GF-D8 (cell line): Measurements from ENCODE around the gene PIWIL4.
"Not testable (repeated sequence)": the region's sequence is repeated elsewhere in the genome, so short reads cannot be mapped to it uniquely, and the experiment has no call there.

Experiments used
- DNase-seq: peaks from one replicate; lab custom pipeline; 2025; lab: John Stamatoyannopoulos, UW

The PIWIL4 gene

DNA sequence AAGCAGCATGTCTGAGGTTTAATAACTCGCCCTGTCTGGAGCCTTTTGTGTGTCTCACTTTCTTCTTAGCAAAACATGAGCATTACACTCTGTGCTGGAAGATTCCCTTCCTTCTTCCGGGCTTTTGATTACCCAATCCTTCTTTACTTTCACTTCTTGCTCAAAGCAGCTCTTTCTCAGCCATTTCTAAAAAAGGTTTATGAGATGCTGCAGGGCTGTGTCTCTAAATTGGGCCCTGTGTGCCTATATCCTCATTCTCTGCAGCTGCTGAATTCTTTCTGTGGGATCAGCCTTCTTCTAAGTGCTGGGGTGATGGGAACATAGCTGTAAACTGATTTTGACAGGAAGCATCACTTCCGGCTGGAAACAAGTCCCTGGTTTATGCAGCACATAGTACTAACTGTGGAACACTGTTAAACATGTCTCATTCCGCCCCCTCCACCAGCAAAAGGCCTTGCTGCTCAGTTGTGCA lies 71.8 kb downstream of the PIWIL4 start:
- DNase-seq, result no peak

DNA sequence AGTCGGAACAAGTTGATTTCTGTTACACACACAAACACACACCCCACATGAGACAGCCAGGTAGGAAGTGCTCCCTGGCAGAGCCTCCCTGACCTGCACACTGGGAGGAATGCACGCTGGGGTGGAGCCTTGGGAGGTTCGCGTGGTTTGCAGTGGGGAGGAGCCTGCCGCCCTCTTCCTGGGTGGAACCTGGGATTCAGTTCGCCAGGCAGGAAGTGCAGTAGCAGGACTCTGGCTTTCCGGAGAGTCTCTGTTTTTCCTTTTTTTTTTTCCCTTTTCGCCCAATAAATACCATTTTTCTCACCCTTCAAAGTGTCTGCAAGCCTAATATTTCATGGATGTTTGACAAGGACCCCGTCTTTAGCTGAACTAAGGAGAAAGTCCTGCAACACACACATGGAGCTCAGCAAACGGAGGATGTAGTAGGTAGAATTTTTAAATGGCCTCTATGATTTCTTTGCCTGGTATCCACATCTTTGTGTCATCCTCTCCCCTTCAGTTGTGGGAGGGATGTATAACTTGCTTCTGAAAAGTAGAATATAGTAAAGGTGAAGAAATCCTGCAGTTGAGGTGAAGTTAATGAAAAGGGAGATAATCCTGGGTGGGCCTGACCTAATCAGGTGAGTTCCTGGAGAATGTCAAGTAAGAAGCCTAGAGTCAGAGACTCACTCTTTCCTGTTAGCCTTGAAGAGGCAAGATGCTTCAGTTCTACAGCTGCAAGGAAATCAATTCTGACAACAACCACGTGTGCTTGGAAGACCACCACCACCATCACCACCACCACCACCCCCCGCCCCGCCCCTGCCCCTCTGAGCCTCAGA lies 72.9 kb downstream of the PIWIL4 start:
- no peak for DNase-seq

DNA sequence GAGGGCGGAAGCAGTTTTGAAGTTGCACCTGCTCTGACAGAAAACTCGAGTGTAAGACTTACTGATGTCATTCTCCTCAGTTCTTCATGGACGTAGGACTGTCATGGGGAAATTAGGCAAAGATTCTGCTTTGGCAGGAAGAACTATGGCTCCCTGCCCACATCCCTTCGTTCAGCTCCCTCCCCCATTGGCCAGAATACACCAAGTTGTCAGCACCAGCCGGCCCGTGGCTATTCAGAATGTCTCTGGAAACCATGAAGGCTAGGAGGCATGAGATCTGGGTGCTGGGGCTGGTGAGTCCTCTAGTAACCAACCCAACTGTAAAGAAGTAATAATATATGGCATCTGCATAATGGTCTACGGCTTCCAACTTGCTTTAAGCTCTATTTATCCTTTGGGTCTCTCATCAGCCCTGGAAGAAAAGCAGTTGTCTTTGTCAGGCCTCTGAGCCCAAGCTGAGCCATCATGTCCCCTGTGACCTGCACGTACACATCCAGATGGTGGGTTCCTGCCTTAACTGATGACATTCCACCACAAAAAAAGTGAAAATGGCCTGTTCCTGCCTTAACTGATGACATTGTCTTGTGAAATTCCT lies 74.1 kb downstream of the PIWIL4 start:
- DNase-seq, result no peak

DNA sequence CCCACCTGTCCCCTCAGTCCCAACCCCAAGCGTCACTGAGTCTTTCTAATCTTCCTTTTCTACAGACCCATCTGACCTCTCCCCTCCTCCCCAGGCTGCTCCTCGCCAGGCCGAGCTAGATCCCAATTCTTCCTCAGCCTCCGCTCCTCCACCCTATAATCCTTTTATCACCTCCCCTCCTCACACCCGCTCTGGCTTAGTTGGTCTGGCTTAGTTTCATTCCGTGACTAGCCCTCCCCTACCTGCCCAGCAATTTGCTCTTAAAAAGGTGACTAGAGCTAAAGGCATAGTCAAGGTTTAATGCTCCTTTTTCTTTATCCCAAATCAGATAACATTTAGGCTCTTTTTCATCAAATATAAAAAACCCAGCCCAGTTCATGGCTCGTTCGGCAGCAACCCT lies 76.0 kb downstream of the PIWIL4 start:
- DNase-seq, result not testable (repeated sequence)

DNA sequence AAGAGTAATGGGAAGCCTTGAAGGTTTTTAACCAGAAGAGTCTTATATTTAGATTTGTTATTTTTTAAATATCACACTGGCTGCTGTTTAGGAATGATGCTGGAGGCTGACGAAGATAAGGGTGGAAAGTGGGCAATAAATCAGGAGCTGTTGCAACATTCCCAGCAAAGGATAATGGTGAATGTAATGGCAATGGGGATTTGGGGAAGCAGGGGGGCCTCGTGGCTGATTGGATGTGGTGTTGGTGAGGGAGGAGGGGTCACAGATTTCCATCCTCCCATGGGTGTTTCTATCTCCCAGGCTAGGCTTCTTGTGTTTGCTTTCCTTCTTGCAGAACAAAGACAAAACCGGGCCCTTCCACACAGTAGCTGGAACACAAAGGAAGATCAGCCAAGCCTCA lies 80.8 kb downstream of the PIWIL4 start:
- DNase-seq, result no peak

DNA sequence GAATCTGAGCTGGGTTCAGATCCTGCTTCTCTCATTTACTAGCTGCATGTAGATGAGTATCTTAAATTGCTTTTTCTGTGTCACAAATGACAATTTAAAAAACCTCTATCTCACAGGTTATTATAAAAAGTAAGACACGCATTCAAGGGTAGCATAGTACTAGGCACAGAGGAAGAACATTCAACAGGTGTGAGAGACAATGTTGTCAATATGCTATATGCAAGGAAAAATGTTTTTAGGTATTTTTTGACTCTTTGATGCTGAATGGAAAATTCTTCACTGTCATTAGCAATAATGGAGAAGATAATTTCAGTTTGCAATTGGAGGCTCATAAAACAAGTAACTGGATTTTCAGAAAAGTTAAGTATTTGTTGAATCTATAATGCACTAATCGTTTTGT lies 81.6 kb downstream of the PIWIL4 start:
- no peak for DNase-seq

DNA sequence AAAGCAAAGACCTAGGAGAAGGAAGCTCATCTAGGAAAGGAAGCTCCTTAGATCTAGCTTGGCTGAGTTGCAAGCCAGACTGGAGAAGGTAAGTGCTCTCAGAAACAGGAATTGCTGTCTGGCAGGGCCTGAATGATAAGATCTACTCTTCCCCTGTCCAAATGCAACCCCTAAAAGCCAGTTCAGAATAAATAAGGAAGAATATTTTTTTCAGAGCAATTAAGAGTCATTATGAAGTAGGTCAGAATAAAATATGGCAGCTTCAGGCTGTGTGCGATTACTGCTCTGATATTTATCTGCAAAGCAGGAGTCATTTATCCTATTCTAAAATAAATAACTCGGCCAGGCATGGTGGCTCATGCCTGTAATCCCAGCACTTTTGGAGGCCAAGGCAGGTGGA lies 82.1 kb downstream of the PIWIL4 start:
- no peak for DNase-seq

DNA sequence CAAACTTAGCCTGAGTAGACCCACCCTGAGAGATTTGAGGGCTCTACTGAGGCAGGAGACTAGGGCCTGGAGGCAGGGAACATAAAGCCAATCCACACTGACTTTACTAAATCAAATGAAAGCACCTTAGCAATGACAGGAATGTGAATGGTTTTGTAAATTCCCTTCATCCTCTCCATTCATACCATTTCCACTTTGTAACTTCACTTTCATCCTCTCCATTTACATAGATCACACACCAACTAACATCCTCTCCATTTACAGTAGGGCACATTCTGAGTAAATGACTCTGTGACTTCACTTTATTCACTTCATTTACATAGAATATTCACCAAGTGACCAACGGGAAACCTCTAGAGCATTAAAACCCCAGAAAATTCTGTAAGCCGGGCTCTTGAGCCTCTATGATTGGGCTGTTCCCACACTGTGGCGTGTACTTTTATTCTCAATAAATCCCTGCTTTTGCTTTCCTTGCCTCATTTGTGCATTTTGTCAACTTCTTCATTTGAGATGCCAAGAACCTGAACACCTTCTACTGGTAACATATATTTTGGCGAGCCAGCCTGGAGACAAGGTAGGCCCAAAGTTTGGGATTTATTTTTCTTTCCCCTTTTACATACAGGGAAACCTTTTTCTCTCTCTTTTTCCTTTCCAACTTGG lies 82.9 kb downstream of the PIWIL4 start:
- no peak for DNase-seq

DNA sequence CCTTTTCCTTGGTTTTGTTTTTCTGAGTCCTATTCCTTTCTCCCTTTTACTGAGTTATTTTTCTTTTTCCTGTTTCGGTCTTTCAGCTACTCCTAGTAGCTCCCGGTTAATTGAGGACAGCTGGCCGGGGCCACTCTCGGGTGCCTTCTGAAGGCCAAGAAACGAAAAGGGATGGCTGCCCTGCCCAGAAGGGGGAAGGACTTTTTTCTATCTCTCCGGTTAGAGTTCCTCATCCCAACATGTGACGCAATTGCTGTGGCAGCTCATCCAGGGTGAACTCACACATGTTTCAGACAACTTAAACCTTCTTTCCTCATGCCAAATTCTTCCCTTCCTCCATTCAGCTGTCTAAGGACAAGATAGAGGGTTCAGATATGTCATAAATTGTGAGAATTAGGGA lies 83.6 kb downstream of the PIWIL4 start:
- no peak for DNase-seq

DNA sequence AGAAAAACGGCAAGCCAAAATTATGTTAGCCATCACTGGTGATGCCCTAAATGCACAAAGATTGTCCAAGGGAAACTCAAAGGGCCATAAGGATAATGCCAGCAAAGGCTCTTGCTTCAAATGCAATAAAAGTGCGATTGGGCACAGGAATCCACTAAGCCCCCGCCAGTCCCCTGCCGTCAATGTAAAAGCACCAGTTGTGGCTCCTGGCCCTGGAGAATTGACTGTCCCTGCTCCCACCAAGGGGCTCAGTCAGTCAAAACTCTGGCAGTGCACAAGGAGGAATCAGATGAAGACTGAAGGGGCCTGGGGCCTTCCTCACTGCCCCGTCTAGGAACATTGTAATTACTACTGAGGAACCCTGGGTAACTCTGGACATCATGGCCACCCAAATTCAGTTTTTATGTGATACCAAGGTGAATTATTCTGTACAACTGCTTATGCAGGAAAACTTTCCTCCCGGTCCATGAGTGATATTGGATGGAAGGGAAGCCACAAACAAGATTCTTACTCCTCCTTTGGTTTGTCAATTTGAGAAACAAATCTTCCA lies 85.6 kb downstream of the PIWIL4 start:
- DNase-seq, result no peak

DNA sequence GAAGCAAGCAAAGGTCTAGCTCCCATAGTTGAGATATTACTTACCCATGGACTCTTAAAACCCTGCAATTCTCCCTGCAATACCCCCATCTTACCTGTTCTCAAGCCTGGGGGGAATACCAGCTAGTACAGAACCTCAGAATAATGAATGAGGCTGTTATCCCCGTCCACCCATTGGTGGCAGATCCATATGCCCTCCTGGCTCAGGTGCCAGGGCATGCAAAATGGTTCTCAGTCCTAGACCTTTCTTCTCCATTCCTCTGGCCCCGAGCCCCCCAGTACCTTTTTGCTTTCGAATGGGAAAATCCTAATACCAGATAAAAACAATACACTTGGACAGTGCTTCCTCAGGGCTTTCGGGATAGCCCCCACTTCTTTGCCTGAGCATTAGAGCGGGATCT lies 86.4 kb downstream of the PIWIL4 start:
- no peak for DNase-seq

DNA sequence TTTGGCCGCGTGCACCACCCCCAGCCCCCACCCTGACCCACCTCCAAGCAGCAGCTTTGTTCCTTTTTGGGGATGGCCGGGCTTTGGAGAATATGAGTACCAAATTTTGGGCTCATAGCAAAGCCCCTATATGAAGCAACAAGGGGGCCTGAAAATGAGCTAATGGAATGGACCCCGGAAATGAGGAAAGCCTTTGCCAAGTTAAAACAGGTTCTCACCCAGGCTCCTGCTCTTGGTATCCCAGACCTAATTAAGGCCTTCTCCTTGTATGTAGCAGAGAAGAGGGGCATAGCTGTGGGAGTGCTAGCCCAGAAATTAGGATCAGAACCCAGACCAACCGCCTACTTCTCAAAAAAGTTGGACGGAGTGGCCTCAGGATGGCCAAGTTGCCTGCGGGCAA lies 87.0 kb downstream of the PIWIL4 start:
- no peak for DNase-seq

DNA sequence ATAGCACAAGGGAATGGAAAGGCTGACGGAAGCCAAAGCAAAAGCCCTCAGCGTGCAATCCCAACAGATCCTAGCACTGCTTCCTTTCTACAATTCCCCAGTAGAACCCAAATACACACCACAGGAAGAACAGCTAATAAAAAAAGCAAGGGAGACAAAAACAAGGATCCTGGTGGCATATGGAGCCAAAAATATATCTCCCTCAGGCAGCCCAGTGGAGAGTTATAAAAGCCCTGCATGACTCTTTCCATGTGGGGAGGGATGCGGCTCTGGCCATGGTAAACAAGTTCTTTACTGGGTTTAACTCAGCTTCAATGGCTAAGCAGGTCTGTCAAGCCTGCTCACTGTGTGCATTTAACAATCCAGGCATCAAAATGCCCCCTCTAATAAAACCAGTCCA lies 88.1 kb downstream of the PIWIL4 start:
- no peak for DNase-seq

DNA sequence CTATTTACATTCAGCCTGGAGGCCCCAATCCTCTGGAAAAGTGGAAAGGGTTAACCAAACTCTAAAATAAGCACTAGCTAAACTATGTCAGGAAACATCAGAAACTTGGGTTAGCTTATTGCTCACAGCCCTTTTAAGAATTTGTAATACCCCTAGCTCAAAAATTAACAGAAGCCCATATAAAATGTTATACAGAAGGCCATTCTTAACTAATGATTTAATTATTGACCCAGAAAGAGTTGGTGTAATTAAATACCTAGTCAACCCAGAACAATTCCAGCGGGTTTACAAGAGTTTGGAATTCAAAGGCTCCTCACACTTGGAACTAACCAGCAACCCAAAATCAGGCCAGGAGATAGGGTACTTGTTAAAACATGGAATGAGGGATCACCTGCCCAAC lies 88.8 kb downstream of the PIWIL4 start:
- no peak for DNase-seq

DNA sequence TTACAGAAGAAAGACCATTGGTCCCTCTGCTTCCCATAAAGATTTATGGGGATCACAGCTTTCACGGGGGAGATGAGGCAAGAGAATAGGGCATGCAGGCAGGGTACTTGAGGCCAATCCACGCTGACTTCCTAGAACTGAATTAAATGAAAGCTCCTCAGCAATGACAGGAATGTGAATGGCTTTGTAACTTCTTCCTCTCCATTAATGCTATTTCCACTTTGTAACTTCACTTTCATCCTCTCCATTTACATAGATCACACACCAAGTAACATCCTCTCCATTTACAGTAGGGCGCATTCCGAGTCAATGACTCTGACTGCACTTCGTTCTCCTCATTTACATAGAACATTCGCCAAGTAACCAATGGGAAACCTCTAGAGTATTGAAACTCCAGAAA lies 89.8 kb downstream of the PIWIL4 start:
- DNase-seq, result no peak

DNA sequence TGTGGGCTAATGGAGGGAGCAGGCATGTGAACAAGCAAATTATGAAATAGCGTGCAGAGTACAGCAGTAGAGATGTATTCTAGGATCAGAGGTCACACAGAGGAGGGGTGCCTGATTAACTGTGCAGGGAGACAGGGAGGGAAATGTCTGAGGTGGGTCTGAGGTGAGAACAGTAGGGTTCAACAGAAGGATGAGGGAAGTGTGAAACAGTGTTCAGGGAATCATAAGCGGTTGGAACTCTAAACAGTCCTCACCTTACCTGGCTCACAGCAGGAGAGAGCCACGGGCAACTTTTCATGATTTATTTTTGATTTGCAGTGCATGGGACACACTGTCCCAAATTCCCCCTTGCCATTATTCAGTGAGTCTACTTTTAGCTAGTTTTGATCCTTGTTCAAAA lies 90.5 kb downstream of the PIWIL4 start:
- DNase-seq, result no peak

DNA sequence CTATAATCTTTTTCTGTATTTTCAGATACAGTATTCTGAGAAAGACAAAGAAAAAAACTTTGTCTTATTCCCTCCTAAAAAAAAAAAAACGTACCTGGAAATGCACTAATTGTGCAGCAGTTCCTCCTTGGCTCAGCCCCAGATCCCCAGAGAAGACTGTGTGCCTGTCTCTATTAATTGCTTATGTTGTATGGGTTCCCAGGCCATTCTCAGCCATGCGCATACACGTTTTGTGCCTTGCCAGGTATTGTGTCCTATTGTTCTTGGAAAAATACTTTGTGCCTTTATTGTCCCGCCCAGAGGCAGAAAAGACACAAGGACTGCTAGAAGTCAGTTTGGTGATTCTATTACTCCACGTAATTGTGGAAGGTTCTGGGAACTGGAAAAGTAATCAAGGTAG lies 91.2 kb downstream of the PIWIL4 start:
- DNase-seq, result no peak

DNA sequence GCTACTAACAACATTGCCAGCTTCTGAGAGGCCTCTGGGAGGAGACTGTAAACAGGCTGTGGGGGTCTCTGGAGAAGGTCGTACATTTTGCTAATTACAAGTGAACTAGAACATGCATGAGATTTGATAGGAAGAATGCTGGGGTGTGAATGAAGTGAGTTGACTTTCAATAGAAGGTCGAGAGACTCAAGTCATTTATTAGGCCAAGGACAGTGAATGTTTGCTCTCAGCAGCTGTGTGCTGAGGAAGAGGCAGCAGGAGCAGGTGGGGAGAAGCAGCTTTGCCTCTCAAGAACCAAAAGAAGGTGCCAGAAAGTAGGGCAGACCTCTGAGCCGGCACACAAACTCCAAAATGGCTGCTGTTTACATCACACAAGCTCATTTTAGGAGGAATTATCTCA lies 91.7 kb downstream of the PIWIL4 start:
- DNase-seq, result no peak

DNA sequence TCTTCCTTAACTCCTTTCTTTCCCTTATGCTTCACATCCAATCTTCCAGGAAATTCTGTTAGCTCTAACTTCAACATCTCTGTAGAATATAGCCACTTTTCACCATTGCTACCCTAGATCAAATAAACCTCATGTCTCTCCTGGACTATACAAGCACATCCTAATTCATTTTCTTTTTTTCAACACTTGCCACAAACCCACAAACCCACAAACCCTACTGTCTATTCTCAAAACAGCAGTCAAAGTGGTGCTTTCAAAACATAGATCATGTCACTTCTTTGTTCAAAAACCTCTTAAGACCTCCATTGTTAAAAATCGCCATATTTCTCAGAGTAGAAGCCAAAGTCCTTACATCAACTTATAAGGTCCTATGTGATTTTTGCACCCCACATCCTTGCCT lies 94.3 kb downstream of the PIWIL4 start:
- no peak for DNase-seq

DNA sequence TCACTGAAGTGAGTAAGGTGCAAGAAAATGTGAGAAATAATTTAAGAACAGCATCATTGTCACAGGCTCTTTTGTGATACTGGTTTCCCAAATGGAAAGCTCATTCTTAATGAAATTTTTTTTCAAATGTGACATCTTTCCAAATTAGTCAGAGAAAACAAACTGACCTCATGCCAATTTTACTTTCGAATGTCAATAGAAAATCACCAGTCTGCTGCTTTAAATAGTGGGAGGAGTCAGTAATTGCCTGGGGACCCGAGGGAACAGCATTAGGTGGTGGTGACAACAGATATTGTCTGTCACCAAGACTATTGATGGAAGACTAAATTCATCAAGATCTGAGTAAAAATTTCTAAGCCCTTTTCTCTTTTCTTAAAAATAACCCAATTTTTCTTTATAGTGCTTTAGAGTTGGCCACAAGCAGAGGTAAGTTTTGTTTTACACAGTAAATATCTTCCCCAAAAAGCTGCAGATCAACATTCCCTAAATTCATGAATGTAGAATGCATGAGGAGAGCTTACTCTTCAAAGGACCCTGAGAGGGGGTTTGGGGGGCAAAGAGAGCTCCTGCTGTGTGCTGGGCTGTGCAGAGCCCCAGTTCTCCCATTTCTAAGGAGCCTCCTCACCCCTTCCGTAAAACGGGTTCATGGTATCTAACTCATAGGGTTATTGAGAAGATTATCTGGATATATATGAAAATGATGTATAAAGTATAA lies 95.1 kb downstream of the PIWIL4 start:
- DNase-seq, result no peak

DNA sequence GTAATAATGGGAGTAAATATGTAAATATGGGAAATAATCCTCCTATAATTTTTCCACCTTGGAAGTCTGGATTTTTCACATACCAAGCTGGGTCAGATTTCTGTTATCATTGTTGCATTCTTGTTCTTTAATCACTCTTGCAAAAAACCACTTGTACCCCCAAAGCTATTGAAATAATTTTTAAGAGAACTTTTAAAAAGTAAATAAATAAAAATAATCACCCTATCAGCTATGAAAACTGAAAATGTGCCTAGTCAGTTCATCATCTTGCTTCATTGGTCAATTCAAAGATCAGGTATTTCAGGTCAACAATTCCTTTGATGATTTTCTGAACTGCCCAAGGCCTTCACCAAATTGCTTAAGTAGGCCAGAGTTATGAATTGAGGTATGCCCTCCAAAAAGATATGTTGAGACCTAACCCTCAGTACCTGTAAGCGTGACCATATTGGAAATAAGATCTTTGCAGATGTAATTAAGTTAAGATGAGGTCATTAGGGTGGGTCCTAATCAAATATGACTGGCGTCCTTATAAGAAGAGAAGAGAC lies 95.8 kb downstream of the PIWIL4 start:
- DNase-seq, result no peak

DNA sequence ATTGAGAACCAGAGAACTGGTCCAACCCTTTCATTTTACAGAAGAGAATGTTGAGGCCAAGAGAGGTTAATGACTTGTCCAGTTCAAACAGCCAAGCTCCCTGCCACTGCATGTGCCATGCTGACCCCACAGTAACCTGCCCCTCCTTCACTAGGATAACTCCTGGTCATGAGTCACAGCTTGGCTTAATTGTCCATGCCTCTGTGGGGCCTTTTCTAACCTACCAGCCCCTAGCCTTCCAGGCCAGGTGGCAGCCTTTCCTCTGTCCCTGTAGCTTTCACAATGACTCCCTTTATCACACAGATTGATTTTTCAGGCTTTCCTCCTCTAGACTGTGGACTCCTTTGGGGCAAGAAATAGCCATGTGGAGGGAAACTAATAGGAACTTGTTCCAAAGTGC lies 97.2 kb downstream of the PIWIL4 start:
- DNase-seq, result no peak
